K562 (cell line): ENCODE data around the gene FMNL1.

Experiments used
- ATF1 ChIP-seq, 2 experiments: fragments of 450-650 bp in 1 of 2; IDR thresholded peaks; 2 replicates each; pipeline ENCODE4 v1.6.1; 2016; ENCODE audit warnings: missing compliant biosample characterization in 1 of 2, missing genetic modification characterization in 1 of 2
- ERF ChIP-seq: fragments of 450-650 bp; formaldehyde crosslinking; IDR thresholded peaks from 2 replicates; pipeline ENCODE4 v1.4.0; 2020; ENCODE audit warnings: mild to moderate bottlenecking, mixed read lengths
- FOXM1 ChIP-seq, 2 experiments: fragments of 450-650 bp in 1 of 2; sonication (generic) in 1 of 2; formaldehyde crosslinking in 1 of 2; IDR thresholded peaks; 2 replicates each; pipeline versions ENCODE4 v1.6.1 to v1.9.0; 2017 to 2022; ENCODE audit warnings: low read depth in 2 of 2, mild to moderate bottlenecking in 2 of 2, missing genetic modification reagents in 1 of 2, moderate library complexity in 1 of 2
- NCOA1 ChIP-seq: fragments of 450-650 bp; IDR thresholded peaks from 2 replicates; pipeline ENCODE4 v1.6.1; 2016; ENCODE audit warnings: low read depth
- SREBF1 ChIP-seq: fragments of 150-350 bp; IDR thresholded peaks from 2 replicates; pipeline ENCODE4 v1.6.1; 2014; ENCODE audit warnings: antibody characterized with exemption, low read depth, low read length, borderline replicate concordance
- TAF1 ChIP-seq: IDR thresholded peaks from 2 replicates; pipeline ENCODE4 v1.6.1; 2011; ENCODE audit warnings: mild to moderate bottlenecking, low read length, moderate library complexity; ENCODE audit not compliant: insufficient read depth, control insufficient read depth, severe bottlenecking; ENCODE audit errors: extremely low read depth
- TBP ChIP-seq: optimal IDR thresholded peaks from 2 replicates; pipeline ENCODE3; 2011; ENCODE audit warnings: low read depth, low read length, improper control_type of control experiment
- ZC3H11A ChIP-seq: IDR thresholded peaks from 2 replicates; pipeline ENCODE4 v1.6.1; 2012; ENCODE audit warnings: low read depth, low read length, improper control_type of control experiment
- ZNF41 ChIP-seq: fragments of 250-450 bp; sonication (Bioruptor Pico); conservative IDR thresholded peaks from 2 replicates; pipeline ENCODE4 v1.4.0; 2020; ENCODE audit warnings: mild to moderate bottlenecking
- TF ChIP-seq, protein P1 (sequence below): sonication (generic); formaldehyde crosslinking; IDR thresholded peaks from 2 replicates; pipeline ENCODE4 v1.8.1; 2022; ENCODE audit warnings: missing genetic modification reagents

DNA sequence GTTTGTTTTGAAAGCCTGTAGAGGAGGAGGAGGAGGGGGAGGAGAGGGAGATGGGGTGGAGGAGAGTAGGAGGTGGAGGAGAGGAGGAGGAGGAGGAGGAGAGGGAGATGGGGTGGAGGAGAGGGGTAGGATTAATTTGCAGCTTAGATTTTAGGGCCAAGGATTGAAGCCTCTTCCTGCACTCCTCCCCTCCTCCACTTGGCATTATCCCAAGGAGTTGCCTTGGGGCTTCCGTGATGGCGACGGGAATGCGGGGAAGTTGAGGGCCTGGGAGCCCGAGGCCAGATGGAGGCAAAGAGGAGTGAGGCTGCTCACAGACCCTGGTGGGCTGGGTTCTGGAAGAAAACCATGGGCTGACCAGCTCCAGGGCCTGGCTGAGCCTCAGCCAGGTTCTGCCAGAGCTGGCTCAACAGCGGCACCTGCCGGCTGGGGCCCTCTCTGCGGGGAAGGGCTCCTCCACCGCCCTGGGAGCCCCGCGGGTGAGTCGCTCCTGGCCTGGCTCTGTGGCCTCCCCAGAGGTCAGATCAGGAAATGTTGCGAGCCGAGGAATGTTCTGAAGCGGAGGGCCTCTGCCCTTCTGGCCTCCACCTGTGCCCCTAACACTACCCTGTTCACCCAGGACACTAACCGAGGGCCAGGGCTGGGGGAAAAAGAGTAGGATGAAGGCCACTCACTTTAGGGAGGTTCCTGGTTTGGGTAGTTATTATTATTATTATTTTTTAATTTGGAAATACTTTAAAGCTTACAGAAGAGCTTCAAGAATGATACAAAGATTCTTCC lies 23.9 kb upstream of the FMNL1 start:
- no peak for TF ChIP-seq ATF1 (CRISPR knock-in tag; IDR thresholded peaks at IDR 0.05)
- TF ChIP-seq ATF1 (tag; IDR thresholded peaks at IDR 0.05): peak; percentile 52
- no peak for TF ChIP-seq ZC3H11A
- TF ChIP-seq TBP: no peak
- no peak for TF ChIP-seq SREBF1
- no peak for TF ChIP-seq TAF1
- TF ChIP-seq, protein P1, sequence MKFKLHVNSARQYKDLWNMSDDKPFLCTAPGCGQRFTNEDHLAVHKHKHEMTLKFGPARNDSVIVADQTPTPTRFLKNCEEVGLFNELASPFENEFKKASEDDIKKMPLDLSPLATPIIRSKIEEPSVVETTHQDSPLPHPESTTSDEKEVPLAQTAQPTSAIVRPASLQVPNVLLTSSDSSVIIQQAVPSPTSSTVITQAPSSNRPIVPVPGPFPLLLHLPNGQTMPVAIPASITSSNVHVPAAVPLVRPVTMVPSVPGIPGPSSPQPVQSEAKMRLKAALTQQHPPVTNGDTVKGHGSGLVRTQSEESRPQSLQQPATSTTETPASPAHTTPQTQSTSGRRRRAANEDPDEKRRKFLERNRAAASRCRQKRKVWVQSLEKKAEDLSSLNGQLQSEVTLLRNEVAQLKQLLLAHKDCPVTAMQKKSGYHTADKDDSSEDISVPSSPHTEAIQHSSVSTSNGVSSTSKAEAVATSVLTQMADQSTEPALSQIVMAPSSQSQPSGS (CRISPR knock-in tag): no peak
- no peak for TF ChIP-seq ERF (CRISPR knock-in tag)
- TF ChIP-seq ZNF41 (CRISPR knock-in tag): no peak
- TF ChIP-seq NCOA1: no peak; the same call in none of the 2 replicates
- no peak for TF ChIP-seq FOXM1 (IDR thresholded peaks at IDR 0.05; ENCODE audit: low read depth)
- no peak for TF ChIP-seq FOXM1 (CRISPR knock-in tag; IDR thresholded peaks at IDR 0.05; ENCODE audit: low read depth)
